Thoracic aorta (tissue), 2 donors: Measurements from ENCODE around the gene RALGAPA1. TPM values are rescaled to one million over a fixed set of nuclear protein-coding genes. Genes with fewer than 3 reads are reported as not detected.

ENCODE experiments used
- ATAC-seq: fragments of 150-250 bp; one replicate; pipeline ENCODE4 v1.8.0; 2017; ENCODE audit warnings: low read depth; ENCODE audit not compliant: insufficient number of reproducible peaks, low FRiP score
- DNase-seq: peaks from one replicate; pipeline ENCODE4 v3.0.0-alpha.2; 2020; ENCODE audit warnings: low spot score
- H3K27ac ChIP-seq, 2 donors: fragments of 200-600 bp; sonication (generic); 1 replicate in 1 of 2; 2 replicates in 1 of 2; pipeline ENCODE4 v1.5.1; 2016; ENCODE audit warnings: mild to moderate bottlenecking in 2 of 2, moderate library complexity in 2 of 2
- H3K27me3 ChIP-seq: fragments of 200-600 bp; sonication (generic); replicated peaks from 2 replicates; pipeline ENCODE4 v1.6.0; 2016; ENCODE audit warnings: mild to moderate bottlenecking; ENCODE audit not compliant: insufficient read depth
- H3K36me3 ChIP-seq: fragments of 200-600 bp; sonication (generic); one replicate; pipeline ENCODE4 v1.5.1; 2016
- H3K4me1 ChIP-seq, 2 donors: fragments of 200-600 bp; sonication (generic); 1 replicate in 1 of 2; 2 replicates in 1 of 2; pipeline versions ENCODE4 v1.5.1 to v1.6.0; 2016; ENCODE audit warnings: low read depth in 2 of 2, mild to moderate bottlenecking in 1 of 2; ENCODE audit not compliant: control insufficient read depth in 1 of 2
- H3K4me3 ChIP-seq: fragments of 200-600 bp; sonication (generic); 2 replicates; pipeline ENCODE4 v1.5.1; 2016; ENCODE audit warnings: mild to moderate bottlenecking
- H3K9me3 ChIP-seq: fragments of 200-600 bp; sonication (generic); 2 replicates; pipeline ENCODE4 v1.5.1; 2016
- CTCF ChIP-seq: fragments of 200-600 bp; sonication (generic); IDR thresholded peaks from one replicate; pipeline ENCODE4 v1.5.1; 2019; ENCODE audit warnings: antibody characterized with exemption
- total RNA-seq, 2 donors: library from RNA; depleted of rRNA; stranded (reverse); fragments of >200 nt; gene quantifications; one replicate each; pipeline versions ENCODE4 v1.1.0 to v1.2.3, GENCODE V29; 2016

RALGAPA1 gene
- total RNA-seq, 2 donors from 2014 or later = 73.2 to 88.0 TPM

- no peak for TF ChIP-seq CTCF
- no peaks in the 10 kb centered on the region for H3K4me1 ChIP-seq
- H3K36me3 ChIP-seq = peaks cover 7% of the 10 kb centered on the region
- H3K27ac ChIP-seq = no peak overlapping the region
- no peaks in the 10 kb centered on the region for H3K9me3 ChIP-seq
- H3K27me3 ChIP-seq = no peaks in the 10 kb centered on the region
- DNase-seq (no peak), ATAC-seq (no peak)
- no peak overlapping the region for H3K4me3 ChIP-seq
These were observed 243.1 kb downstream of the RALGAPA1 start for GRCh38 chr14:35565871-35566464.

GRCh38 chr14:35558680-35559079 lies 250.4 kb downstream of the RALGAPA1 start:
- Histone ChIP-seq H3K9me3 (no peaks in the 10 kb centered on the region), H3K27me3 (no peaks in the 10 kb centered on the region), H3K4me3 (no peak overlapping the region), H3K36me3 (peaks cover 3% of the 10 kb centered on the region), H3K27ac (no peak overlapping the region), H3K4me1 (peaks cover 0 to 4% of the 10 kb centered on the region in 2 donors)
- no peak for TF ChIP-seq CTCF
- ATAC-seq (no peak), DNase-seq (no peak)

- ATAC-seq (no peak), DNase-seq (no peak)
- H3K36me3 ChIP-seq = peaks cover 3% of the 10 kb centered on the region
- H3K27me3 ChIP-seq = no peaks in the 10 kb centered on the region
- no peak overlapping the region for H3K4me3 ChIP-seq
- peaks cover 5 to 10% of the 10 kb centered on the region in 2 donors for H3K4me1 ChIP-seq
- TF ChIP-seq CTCF = no peak
- H3K27ac ChIP-seq = no peak overlapping the region
- H3K9me3 ChIP-seq = no peaks in the 10 kb centered on the region
These were observed 251.8 kb downstream of the RALGAPA1 start for GRCh38 chr14:35557221-35557747.

- ATAC-seq (no peak), DNase-seq (no peak)
- Histone ChIP-seq H3K9me3 (no peaks in the 10 kb centered on the region), H3K27me3 (no peaks in the 10 kb centered on the region), H3K27ac (no peak overlapping the region), H3K4me1 (peaks cover 5 to 10% of the 10 kb centered on the region in 2 donors), H3K4me3 (no peak overlapping the region), H3K36me3 (peaks cover 3% of the 10 kb centered on the region)
- TF ChIP-seq CTCF = no peak
These were observed 252.5 kb downstream of the RALGAPA1 start for GRCh38 chr14:35556548-35556947.

- ATAC-seq (no peak), DNase-seq (no peak)
- TF ChIP-seq CTCF = no peak
- H3K9me3 ChIP-seq = no peaks in the 10 kb centered on the region
- peaks cover 5 to 10% of the 10 kb centered on the region in 2 donors for H3K4me1 ChIP-seq
- H3K4me3 ChIP-seq = no peak overlapping the region
- no peaks in the 10 kb centered on the region for H3K36me3 ChIP-seq
- no peaks in the 10 kb centered on the region for H3K27me3 ChIP-seq
- H3K27ac ChIP-seq = peak overlapping the region in 1 of 2 donors; percentile 5
These were observed 255.3 kb downstream of the RALGAPA1 start for GRCh38 chr14:35553808-35554207.
